ENCODE results near the gene MPST.

DNA sequence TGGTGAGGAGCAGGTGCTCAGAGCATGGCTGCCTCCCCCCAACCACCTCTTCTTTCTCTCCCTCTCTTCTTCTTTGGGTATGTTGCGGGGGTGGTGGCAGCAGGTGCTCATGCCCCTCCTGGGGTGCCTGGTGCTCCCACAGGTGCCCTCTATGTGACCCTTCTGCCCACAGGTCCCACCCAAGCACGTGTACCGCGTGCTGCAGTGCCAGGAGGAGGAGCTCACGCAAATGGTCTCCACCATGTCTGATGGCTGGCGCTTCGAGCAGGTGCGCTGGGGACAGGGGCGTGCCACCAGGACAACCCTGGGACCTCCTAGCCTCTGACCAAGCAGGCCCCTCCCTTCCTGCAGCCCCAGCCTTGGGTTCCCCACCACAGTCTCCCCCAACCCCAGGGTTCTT lies 37.7 kb downstream of the MPST start:
- TF ChIP-seq POLR2A (IDR thresholded peaks at IDR 0.05; ENCODE audit: extremely low read depth, insufficient read length) (no peak), MYC (IDR thresholded peaks at IDR 0.05; ENCODE audit: low read depth, low read length) (no peak)
- TF ChIP-seq, protein P1, sequence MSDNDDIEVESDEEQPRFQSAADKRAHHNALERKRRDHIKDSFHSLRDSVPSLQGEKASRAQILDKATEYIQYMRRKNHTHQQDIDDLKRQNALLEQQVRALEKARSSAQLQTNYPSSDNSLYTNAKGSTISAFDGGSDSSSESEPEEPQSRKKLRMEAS (IDR thresholded peaks at IDR 0.05; ENCODE audit: low read depth, low read length) = no peak
- TF ChIP-seq, protein P2, sequence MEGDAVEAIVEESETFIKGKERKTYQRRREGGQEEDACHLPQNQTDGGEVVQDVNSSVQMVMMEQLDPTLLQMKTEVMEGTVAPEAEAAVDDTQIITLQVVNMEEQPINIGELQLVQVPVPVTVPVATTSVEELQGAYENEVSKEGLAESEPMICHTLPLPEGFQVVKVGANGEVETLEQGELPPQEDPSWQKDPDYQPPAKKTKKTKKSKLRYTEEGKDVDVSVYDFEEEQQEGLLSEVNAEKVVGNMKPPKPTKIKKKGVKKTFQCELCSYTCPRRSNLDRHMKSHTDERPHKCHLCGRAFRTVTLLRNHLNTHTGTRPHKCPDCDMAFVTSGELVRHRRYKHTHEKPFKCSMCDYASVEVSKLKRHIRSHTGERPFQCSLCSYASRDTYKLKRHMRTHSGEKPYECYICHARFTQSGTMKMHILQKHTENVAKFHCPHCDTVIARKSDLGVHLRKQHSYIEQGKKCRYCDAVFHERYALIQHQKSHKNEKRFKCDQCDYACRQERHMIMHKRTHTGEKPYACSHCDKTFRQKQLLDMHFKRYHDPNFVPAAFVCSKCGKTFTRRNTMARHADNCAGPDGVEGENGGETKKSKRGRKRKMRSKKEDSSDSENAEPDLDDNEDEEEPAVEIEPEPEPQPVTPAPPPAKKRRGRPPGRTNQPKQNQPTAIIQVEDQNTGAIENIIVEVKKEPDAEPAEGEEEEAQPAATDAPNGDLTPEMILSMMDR (IDR thresholded peaks at IDR 0.05; ENCODE audit: low read depth, low read length) = no peak

All from NB4 (cell line).